ENCODE results near the gene DIS3L2. TPM values are rescaled to one million over a fixed set of nuclear protein-coding genes. Genes with fewer than 3 reads are reported as not detected.
"Not testable (repeated sequence)": the region's sequence is repeated elsewhere in the genome, so short reads cannot be mapped to it uniquely, and the experiment has no call there.

The DIS3L2 gene
- total and polyA plus RNA-seq, 12 donors: 20.0 to 54.7 (median 30.5) TPM

DNA sequence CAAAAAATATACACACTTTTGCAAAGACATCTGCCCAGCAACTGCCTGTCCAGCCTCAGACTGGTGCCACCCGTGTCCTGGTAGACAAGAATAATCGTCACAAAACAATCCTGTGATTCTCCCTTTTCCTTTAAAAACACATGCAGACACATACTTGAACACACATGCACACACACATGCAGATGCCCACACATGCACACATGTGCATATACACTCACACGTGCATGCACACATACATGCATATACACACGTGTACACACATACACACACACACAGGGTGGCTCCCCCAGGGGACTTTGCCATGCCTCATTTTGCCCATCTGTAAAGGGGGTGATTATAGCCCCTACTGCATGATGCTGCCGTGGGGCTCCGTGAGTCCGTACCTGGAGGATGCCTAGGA, 392.1 kb downstream of the DIS3L2 start:
- Histone ChIP-seq H3K4me3 (no peak overlapping the region), H3K9me3 (replicated peaks in 1 of 3) (no peaks in the 10 kb centered on the region), H3K4me1 (replicated peaks in 1 of 2) (peaks cover 0 to 9% of the 10 kb centered on the region in 2 donors), H3K36me3 (replicated peaks in 1 of 2) (no peaks in the 10 kb centered on the region), H3K27ac (no peak overlapping the region), H3K27me3 (peaks cover 58% of the 10 kb centered on the region)
- TF ChIP-seq, protein P1, sequence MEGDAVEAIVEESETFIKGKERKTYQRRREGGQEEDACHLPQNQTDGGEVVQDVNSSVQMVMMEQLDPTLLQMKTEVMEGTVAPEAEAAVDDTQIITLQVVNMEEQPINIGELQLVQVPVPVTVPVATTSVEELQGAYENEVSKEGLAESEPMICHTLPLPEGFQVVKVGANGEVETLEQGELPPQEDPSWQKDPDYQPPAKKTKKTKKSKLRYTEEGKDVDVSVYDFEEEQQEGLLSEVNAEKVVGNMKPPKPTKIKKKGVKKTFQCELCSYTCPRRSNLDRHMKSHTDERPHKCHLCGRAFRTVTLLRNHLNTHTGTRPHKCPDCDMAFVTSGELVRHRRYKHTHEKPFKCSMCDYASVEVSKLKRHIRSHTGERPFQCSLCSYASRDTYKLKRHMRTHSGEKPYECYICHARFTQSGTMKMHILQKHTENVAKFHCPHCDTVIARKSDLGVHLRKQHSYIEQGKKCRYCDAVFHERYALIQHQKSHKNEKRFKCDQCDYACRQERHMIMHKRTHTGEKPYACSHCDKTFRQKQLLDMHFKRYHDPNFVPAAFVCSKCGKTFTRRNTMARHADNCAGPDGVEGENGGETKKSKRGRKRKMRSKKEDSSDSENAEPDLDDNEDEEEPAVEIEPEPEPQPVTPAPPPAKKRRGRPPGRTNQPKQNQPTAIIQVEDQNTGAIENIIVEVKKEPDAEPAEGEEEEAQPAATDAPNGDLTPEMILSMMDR (IDR thresholded peaks at IDR 0.05): no peak
- no peak for TF ChIP-seq POLR2A (IDR thresholded peaks at IDR 0.05)
- 82 to 87% (median 84%) methylated on average over 6 to 7 of the region's 7 CpGs for whole genome bisulfite sequencing, 4 donors
- peak in 1 of 7 donors; percentile 9 for DNase-seq
- intact Hi-C loops (cut with DNase I): no loop called here

DNA sequence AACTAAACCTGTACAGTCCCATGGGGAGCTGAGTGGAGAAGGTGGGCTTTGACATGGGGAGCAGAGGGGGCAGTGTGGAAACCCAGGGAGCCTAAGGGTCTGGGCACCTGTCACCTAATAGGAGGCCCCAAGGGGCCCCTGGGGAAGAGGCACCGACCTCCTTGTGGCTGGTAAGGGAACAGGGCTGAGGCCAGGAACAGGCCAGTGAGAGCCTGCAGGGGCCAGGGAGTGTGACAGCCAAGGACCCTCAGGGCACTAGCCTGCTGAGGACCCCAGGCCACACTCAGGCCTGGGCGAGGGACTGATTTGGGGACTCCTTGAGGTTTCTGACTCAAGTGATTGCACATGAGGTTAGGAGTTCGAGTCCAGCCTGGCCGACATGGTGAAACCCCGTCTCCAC, 392.6 kb downstream of the DIS3L2 start:
- TF ChIP-seq, protein P1 (IDR thresholded peaks at IDR 0.05): no peak
- TF ChIP-seq POLR2A (IDR thresholded peaks at IDR 0.05): no peak
- Histone ChIP-seq H3K4me1 (replicated peaks in 1 of 2) (peaks cover 0 to 9% of the 10 kb centered on the region in 2 donors), H3K27ac (no peak overlapping the region), H3K27me3 (peaks cover 57% of the 10 kb centered on the region), H3K4me3 (no peak overlapping the region), H3K36me3 (replicated peaks in 1 of 2) (no peaks in the 10 kb centered on the region), H3K9me3 (replicated peaks in 1 of 3) (no peaks in the 10 kb centered on the region)
- 78 to 91% (median 83%) methylated on average over 5 of the region's 5 CpGs for WGBS, 4 donors
- intact Hi-C loops (cut with DNase I): no loop called here
- DNase-seq: peak in 1 of 7 donors; percentile 0

DNA sequence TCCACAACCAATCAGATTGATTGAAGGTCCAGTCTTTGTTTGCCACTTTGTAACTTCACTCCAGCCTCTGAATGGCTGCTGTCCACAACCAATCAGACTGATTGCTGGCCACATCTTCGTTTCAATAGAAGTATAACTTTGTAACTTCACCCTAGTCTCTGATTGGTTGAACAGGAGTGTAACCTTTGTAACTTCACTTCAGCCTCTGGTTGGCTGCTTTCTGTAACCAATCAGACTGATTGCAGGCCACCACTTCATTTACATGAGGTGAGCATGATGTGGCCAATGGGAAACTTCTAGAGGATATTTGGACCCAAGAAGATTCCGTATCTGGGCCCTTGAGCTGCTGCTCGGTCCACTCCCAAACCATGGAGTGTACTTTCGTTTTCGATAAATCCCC, 400.1 kb downstream of the DIS3L2 start:
- Histone ChIP-seq H3K9me3 (replicated peaks in 1 of 3) (no peaks in the 10 kb centered on the region), H3K4me3 (no peak overlapping the region), H3K27me3 (no peaks in the 10 kb centered on the region), H3K27ac (no peak overlapping the region), H3K4me1 (replicated peaks in 1 of 2) (no peaks in the 10 kb centered on the region), H3K36me3 (replicated peaks in 1 of 2) (no peaks in the 10 kb centered on the region)
- DNase-seq: no peak
- TF ChIP-seq, protein P1 (IDR thresholded peaks at IDR 0.05): no peak
- no peak for TF ChIP-seq POLR2A (IDR thresholded peaks at IDR 0.05)
- 88 to 91% (median 89%) methylated on average over 5 of the region's 5 CpGs for WGBS, 4 donors
- intact Hi-C loops (cut with DNase I): no loop called here

DNA sequence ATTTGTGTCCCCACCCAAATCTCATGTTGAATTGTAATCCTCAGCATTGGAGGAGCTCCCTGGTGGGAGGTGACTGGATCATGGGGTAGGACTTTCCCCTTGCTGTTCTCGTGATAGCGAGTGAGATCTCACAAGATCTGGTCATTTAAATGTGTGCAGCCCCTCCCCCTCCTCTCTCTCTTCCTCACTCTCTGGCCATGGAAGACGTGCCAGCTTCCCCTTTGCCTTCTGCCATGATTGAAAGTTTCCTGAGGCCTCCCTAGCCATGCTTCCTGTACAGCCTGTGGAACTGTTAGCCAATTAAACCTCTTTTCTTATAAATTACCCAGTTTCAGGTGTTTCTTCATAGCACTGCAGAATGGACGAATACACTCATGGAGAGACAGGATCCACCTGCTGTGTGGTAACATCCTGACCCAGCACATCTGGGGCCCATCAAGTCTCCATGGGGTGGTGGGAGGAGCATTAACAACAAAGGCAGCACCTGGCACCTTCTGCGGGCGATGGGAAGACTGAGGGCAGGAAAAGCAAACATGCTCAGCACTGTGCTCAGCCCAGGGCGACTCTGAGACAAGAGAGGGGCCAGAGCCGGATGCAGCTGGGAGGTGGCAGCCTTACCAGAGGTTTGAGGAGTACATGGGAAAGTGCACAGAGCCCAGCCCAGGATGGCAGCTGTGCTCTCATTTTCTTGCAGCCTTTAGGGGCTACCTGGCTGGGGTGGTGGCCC, 400.8 kb downstream of the DIS3L2 start:
- DNase-seq: peak in 1 of 7 donors; percentile 4
- TF ChIP-seq, protein P1 (IDR thresholded peaks at IDR 0.05): no peak
- TF ChIP-seq POLR2A (IDR thresholded peaks at IDR 0.05): no peak
- intact Hi-C loops (cut with DNase I): no loop called here
- WGBS, 4 donors: 74 to 92% (median 86%) methylated on average over 8 of the region's 8 CpGs
- Histone ChIP-seq H3K4me1 (replicated peaks in 1 of 2) (no peaks in the 10 kb centered on the region), H3K4me3 (no peak overlapping the region), H3K36me3 (replicated peaks in 1 of 2) (no peaks in the 10 kb centered on the region), H3K27me3 (no peaks in the 10 kb centered on the region), H3K9me3 (replicated peaks in 1 of 3) (no peaks in the 10 kb centered on the region), H3K27ac (no peak overlapping the region)

DNA sequence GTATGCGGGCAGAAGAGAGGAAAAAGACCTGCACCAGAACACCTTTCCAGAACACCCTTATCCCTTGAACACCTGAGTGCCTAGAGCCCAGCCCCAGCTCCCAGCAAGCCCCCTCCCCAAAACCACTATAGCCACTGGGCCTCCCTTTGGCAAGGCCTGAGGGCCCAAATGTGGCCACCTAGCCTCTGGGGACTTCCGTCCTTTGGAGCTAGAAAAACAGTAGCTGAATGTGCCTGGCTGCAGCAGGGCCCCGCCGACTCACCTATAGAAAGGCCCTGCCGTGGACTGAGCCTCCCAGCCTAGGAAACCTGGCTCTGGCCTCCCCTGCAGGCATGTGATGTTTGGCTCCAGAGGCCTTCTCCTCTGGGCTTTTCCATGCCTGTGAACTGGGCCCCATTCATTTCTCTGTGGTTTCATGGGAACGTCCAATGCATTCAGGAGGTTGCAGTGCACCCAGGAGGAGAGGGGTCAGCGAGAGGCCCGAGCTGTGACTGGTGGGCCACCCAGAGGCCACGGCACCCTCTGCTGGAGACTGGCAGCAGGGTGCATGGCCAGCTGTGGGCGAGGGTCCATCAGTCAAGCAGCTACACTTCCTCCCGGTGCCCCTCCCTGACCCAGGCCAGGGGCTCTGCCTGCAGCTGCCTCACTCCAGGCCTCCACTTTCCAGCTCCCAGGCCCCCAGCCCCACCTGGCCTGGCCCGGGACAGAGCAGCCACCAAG, 401.7 kb downstream of the DIS3L2 start:
- H3K9me3 ChIP-seq (replicated peaks in 1 of 3); H3K36me3 ChIP-seq (replicated peaks in 1 of 2); H3K27me3 ChIP-seq; H3K27ac ChIP-seq; intact Hi-C loops (cut with DNase I); H3K4me1 ChIP-seq (replicated peaks in 1 of 2): not testable (repeated sequence)
- peak overlapping the region in 1 of 4 donors; percentile 26 for H3K4me3 ChIP-seq
- 79 to 94% (median 83%) methylated on average over 2 to 12 of the region's 12 CpGs for WGBS, 4 donors
- peak in 1 of 7 donors; percentile 2 for DNase-seq
